NCI-H187 treated with DMSO at 0.1 percent for 48 hours (cell line): Measurements from ENCODE around the gene KIR2DL4.
"Not testable (repeated sequence)": the region's sequence is repeated elsewhere in the genome, so short reads cannot be mapped to it uniquely, and the experiment has no call there.

Experiments used
- DNase-seq: peaks from one replicate; lab custom pipeline; 2025; lab: John Stamatoyannopoulos, UW

Gene KIR2DL4

GRCh38 chr19:54803410-54803809 lies at the start of gene KIR2DL4:
KIR2DL4 (plus strand) TSS chr19:54803610; CDS start chr19:54803652, 42 bp downstream.
- no peak for DNase-seq

GRCh38 chr19:54756204-54757110 lies 47.0 kb upstream of the KIR2DL4 start:
- not testable (repeated sequence) for DNase-seq

GRCh38 chr19:54758577-54758976 lies 44.8 kb upstream of the KIR2DL4 start:
- not testable (repeated sequence) for DNase-seq

DNA sequence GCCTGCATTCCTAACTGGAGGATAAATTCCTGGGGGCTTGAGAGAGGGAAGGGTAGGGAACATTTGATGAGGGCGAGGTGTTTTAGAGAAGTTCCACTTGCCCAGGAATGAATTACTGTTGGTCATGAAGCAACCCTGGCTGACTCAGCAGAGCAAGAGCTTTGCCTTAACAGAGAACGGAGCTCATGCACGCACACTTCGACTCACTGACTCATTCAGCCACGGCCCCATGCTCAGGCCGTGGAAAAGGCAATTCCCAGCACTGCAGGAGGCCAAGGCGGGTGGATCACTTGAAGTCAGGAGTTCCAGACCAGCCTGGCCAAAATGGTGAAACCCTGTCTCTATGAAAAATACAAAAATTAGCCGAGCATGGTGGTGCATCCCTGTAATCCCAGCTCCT lies 39.2 kb upstream of the KIR2DL4 start:
- not testable (repeated sequence) for DNase-seq

DNA sequence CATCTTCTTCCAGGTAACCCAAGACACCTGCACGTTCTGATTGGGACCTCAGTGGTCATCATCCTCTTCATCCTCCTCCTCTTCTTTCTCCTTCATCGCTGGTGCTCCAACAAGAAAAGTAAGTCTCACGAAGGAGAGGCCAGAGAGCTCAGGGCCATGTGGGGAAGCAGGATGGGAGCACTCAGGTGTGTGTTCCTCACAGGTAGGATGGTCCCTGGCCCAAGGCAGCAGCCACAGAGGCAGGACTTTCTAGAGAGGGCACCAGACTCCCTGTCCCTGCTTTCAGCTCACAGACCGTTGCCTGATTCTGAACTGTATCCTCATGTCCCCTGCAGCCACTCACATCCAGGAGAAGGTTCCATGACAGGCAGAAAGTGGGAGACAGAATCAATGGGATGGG lies 36.9 kb upstream of the KIR2DL4 start:
- not testable (repeated sequence) for DNase-seq

DNA sequence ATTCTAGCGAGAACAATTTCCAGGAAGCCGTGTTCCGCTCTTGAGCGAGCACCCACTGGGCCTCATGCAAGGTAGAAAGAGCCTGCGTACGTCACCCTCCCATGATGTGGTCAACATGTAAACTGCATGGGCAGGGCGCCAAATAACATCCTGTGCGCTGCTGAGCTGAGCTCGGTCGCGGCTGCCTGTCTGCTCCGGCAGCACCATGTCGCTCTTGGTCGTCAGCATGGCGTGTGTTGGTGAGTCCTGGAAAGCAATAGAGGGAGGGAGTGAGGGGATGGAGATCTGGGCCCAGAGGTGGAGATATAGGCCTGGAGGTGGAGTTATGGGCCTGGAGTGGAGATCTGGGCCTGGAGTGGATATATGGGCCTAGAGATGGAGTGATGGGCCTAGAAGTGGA lies 33.8 kb upstream of the KIR2DL4 start, which contains the start of gene KIR2DL1:
Gene KIR2DL1 (plus strand): TSS at position 148 of the 400 bp plus-strand sequence. CDS start 58 bp downstream, at position 206.
- DNase-seq, result not testable (repeated sequence)

DNA sequence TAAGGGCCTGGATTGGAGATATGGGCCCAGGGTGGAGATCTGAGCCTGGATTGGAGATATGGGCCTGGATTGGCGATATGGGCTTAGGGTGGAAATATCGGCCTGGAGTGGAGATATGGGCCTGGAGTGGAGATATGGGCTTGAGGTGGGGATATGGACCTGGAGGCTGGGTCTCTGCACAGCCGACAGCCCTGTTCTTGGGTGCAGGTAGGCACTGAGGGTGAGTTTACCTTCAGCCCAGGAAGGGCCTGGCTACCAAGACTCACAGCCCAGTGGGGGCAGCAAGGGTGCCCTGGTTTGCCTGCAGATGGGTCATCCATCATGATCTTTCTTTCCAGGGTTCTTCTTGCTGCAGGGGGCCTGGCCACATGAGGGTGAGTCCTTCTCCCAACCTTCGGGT lies 32.9 kb upstream of the KIR2DL4 start:
- not testable (repeated sequence) for DNase-seq

DNA sequence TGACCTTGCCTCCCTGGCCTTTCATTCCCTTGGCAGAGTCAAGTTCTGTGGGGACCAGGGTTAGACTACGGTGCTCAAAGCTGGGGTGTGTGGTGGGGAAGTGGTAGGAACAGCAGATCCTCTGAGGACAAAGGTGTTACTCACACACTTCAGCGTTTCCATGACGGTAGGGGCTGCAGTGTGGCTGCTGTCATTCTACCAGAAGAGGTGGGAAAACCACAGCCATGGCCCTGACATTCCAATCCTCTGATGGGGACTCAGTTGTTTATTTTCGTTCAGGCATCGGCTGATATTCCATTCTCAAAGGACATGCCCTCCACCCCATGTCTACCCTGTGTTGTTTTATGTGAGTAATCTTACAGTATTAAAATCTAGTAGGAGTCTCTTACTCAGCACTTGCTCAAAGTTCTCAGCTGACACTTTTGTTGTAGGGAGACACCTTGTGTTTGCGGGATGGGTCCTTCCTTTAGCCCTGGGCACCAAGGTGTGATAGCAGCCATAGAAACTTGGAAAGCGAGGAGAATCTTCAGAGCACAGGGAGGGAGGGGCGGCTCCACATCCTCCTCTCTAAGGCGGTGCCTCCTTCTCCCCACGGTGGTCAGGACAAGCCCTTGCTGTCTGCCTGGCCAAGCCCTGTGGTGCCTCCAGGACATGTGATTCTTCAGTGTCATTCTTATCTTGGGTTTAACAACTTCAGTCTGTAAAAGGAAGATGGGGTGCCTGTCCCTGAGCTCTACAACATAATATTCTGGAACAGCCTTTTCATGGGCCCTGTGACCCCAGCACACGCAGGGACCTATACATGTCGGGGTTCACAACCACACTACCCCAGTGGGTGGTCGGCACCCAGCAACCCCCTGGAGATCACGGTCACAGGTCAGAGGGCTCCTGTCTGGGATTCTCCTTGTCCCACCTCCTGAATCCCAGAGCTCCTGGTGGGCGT lies 32.1 kb upstream of the KIR2DL4 start:
- not testable (repeated sequence) for DNase-seq

- DNase-seq, result not testable (repeated sequence)
Observed at GRCh38 chr19:54772666-54773065, 30.7 kb upstream of the KIR2DL4 start.

DNA sequence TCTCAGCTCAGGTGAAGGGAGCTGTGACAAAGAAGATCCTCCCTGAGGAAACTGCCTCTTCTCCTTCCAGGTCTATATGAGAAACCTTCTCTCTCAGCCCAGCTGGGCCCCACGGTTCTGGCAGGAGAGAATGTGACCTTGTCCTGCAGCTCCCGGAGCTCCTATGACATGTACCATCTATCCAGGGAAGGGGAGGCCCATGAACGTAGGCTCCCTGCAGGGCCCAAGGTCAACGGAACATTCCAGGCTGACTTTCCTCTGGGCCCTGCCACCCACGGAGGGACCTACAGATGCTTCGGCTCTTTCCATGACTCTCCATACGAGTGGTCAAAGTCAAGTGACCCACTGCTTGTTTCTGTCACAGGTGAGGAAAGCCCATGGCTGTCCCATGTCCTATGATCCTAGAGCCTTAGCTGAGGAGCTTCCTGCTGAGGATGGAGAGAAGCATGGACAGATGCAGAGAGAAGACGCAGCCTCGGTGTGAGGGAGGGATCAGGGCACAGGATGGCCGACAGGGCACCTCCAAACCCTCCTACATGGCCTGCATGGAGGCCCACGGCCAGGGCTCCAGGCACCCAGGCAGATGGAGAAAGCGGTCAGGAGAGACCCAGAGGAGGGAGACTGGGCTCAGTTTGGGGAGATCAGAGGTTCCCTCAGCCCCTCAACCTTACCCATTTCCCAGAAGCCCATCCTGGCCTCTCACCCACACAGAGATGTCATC lies 28.2 kb upstream of the KIR2DL4 start:
- not testable (repeated sequence) for DNase-seq

GRCh38 chr19:54775830-54776229 lies 27.6 kb upstream of the KIR2DL4 start:
- DNase-seq, result not testable (repeated sequence)

DNA sequence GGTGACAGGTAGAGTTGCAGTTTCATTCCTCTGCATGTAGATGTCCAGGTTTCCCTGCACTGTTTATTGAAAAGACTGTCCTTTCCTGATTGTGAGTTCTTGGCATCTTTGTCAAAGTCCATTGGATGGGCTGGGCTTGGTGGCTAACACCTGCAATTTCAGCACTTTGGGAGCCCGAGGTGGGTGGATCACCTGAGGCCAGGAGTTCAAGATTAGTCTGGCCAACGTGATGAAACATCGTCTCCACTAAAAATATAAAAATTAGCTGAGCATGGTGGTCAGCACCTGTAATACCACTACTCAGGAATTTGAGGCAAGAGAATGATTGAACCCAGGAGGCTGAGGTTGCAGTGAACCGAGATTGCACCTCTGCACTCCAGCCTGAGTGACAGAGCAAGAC lies 25.6 kb upstream of the KIR2DL4 start:
- not testable (repeated sequence) for DNase-seq

- DNase-seq, result not testable (repeated sequence)
Observed at GRCh38 chr19:54778896-54779295, 24.5 kb upstream of the KIR2DL4 start.

DNA sequence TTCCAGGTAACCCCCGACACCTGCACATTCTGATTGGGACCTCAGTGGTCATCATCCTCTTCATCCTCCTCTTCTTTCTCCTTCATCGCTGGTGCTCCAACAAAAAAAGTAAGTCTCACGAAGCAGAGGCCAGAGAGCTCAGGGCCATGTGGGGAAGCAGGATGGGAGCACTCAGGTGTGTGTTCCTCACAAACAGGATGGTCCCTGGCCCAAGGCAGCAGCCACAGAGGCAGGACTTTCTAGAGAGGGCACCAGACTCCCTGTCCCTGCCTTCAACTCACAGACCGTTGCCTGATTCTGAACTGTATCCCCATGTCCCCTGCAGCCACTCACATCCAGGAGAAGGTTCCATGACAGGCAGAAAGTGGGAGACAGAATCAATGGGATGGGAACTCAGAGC lies 20.5 kb upstream of the KIR2DL4 start:
- DNase-seq, result not testable (repeated sequence)

GRCh38 chr19:54786091-54786723 lies 17.2 kb upstream of the KIR2DL4 start:
- DNase-seq, result not testable (repeated sequence)

- DNase-seq, result not testable (repeated sequence)
Observed at GRCh38 chr19:54788154-54788553, 15.3 kb upstream of the KIR2DL4 start.

GRCh38 chr19:54790711-54791110 lies 12.7 kb upstream of the KIR2DL4 start:
- DNase-seq, result no peak

DNA sequence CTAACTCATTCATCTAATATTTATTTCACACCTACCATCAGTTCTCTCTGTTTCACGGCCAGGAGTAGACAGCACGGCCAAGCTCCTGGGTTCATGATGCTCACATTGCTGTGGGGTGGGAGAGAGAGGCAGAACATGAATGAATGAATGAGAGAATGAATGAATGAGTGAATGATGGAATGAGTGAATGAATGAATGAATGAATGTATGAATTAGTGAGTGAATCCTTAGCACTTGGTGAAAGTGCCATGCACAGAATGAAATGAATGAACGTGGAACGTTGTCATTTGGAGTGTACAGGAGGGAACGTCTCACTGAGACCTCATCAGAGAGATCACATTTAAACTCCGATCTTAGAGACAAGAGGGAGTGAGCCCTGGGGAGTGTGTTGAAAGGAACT lies 11.9 kb upstream of the KIR2DL4 start:
- DNase-seq, result no peak

DNA sequence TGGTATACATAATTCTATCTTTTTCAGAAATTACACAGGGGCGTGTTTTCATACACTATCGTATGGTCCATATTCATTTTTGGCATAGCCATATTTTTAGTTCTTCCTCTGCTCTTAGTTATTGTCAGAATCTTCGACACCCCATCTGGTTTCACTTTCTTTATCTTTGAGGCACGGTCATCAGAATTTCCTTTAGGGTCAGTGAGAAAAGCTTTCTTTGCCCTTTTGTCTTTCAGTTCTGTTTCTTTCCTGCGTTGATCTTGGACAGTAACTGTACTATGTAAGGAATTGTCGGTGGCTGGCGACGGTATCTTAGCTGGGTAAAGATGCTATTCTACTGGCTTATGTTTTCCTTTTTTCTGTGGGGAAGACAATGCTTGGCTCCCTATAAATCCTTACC lies 10.6 kb upstream of the KIR2DL4 start:
- DNase-seq, result no peak

- DNase-seq, result no peak
Observed at GRCh38 chr19:54795758-54796157, 7.7 kb upstream of the KIR2DL4 start.

DNA sequence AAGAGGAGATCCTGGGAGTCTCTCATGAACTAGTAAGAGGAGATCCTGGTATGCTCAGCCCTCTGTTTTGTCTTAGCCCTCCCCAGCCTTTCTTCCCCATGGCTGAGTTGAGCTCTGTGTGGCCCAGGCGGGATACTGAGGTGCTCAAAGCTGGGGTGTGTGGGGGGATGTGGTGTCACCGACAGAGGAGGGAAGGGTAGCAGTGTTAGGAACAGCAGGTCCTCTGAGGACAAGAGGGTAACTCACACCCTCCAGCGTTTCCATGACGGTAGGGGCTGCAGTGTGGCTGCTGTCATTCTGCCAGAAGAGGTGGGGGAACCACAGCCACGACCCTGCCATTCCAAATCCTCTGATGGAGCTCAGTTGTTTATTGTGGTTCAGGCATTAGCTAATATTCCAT lies 691 bp downstream of the KIR2DL4 start:
- no peak for DNase-seq
